ENCODE measurements around the gene KCNAB2.

Gene KCNAB2

DNA sequence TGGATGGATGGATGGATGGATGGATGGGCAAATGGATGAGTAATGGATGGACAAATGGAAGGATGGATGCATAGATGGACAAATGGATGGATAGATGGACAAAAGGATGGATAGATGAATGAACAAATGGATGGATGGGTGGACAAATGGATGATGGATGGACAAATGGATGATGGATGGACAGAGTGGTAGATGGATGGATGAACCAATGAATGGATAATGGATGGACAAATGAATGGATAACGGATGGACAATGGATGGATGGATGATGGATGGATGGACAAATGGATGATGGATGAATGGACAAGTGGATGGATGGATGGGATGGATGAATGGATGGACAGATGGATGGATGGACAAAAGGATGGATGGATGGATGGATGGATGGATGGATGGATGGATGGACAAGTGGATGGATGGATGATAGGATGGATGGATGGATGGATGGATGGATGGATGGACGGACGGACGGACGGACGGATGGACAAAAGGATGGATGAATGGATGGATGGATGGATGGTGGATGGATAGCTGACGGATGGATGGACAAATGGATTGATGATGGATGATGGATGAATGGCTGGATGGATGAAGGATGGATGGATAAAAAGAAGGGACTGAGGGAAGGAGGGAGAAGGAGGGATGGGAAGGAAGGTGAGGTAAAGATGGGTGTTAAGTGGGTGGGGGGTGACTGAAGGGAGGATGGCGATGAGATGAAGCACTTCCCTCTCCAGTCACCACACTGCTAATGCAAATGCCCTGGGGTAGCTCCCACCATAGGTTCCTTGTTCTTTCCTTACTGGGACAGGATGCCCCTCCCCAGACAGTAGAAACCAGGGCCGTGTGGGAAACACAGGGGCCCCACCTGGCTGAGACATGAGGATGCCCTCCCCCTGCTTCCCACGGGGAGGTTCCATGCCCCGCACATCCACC, 104.6 kb downstream of the KCNAB2 start:
- H3K27ac ChIP-seq, result no peak overlapping the region
- ChIA-PET POLR2A (ENCODE audit: low non-redundant PET) (no interaction called here), CTCF (interaction anchor here (0.7 kb wide), 2 partner anchors 118 to 1359 kb away, joined by 4 to 6 read pairs; no protein-coding TSS in a partner anchor)
- no peak for TF ChIP-seq CTCF (conservative IDR thresholded peaks at IDR 0.05; ENCODE audit: low read depth)
- DNase-seq (ENCODE audit: low spot score), result no peak
